Endodermal cell (in vitro differentiated cells): ENCODE results near the gene HTR6. TPM values are rescaled to one million over a fixed set of nuclear protein-coding genes. Genes with fewer than 3 reads are reported as not detected.

ENCODE experiments used
- DNase-seq: peaks from one replicate; pipeline ENCODE4 v3.0.0-alpha.2; 2017
- H3K27ac ChIP-seq: 2 replicates; pipeline ENCODE4 v1.5.1; 2013; ENCODE audit warnings: mild to moderate bottlenecking, low read depth, low read length, moderate library complexity
- H3K27me3 ChIP-seq: 2 replicates; pipeline ENCODE4 v1.6.1; 2013; ENCODE audit warnings: mild to moderate bottlenecking, low read length, moderate library complexity; ENCODE audit not compliant: insufficient read depth, control insufficient read depth, poor library complexity, severe bottlenecking
- H3K36me3 ChIP-seq: 2 replicates; pipeline ENCODE4 v1.7.0; 2013; ENCODE audit warnings: mild to moderate bottlenecking, low read length, moderate library complexity; ENCODE audit not compliant: control insufficient read depth, insufficient read depth
- H3K4me1 ChIP-seq: one replicate; pipeline ENCODE4 v1.7.0; 2013; ENCODE audit warnings: low read length; ENCODE audit not compliant: control insufficient read depth, insufficient read depth
- H3K4me3 ChIP-seq: 2 replicates; pipeline ENCODE4 v1.5.1; 2013; ENCODE audit warnings: mild to moderate bottlenecking, low read length, moderate library complexity
- H3K9ac ChIP-seq: 2 replicates; pipeline ENCODE4 v1.6.1; 2013; ENCODE audit warnings: mild to moderate bottlenecking, low read length, moderate library complexity; ENCODE audit not compliant: poor library complexity, severe bottlenecking; ENCODE audit errors: extremely low read depth
- H3K9me3 ChIP-seq: 2 replicates; pipeline ENCODE4 v1.6.1; 2013; ENCODE audit warnings: mild to moderate bottlenecking, low read length, moderate library complexity; ENCODE audit not compliant: control insufficient read depth
- H3K27ac Mint-ChIP-seq: 2 replicates; pipeline ENCODE4 v1.8.0; 2020; ENCODE audit warnings: mixed read lengths
- H3K27me3 Mint-ChIP-seq: 2 replicates; pipeline ENCODE4 v1.8.0; 2021; ENCODE audit warnings: mild to moderate bottlenecking, mixed read lengths; ENCODE audit not compliant: insufficient read depth
- H3K36me3 Mint-ChIP-seq: 2 replicates; pipeline ENCODE4 v1.8.0; 2020; ENCODE audit warnings: low read depth, mixed read lengths
- H3K4me1 Mint-ChIP-seq: 2 replicates; pipeline ENCODE4 v1.8.0; 2020; ENCODE audit warnings: mixed read lengths
- H3K4me3 Mint-ChIP-seq: 2 replicates; pipeline ENCODE4 v1.8.0; 2020; ENCODE audit warnings: mild to moderate bottlenecking, moderate library complexity, mixed read lengths
- H3K9me3 Mint-ChIP-seq: 2 replicates; pipeline ENCODE4 v1.8.0; 2020; ENCODE audit warnings: mild to moderate bottlenecking, mixed read lengths
- WGBS, 2 experiments: methylation state at CpG; one replicate each; pipeline versions ENCODE4 v1.1.5 to v1.1.7; 2013; ENCODE audit warnings: missing lambda C conversion rate in 2 of 2, mixed read lengths in 1 of 2; ENCODE audit not compliant: insufficient coverage in 1 of 2, insufficient read length in 1 of 2; 5-methylcytosine and 5-hydroxymethylcytosine counted together
- total RNA-seq, 2 donors: library from RNA; stranded (reverse); fragmentation: NEBNext Ultra II Directional in 1 of 2; extraction: Animal tissue kit (Norgen Biotek cat#: 25700) in 1 of 2; gene quantifications; 2 replicates in 1 of 2; 3 replicates in 1 of 2; pipeline ENCODE4 v1.2.1, GENCODE V29; 2021
- TF ChIP-seq, protein P1 (sequence below): fragments of 200-600 bp; sonication (generic); conservative IDR thresholded peaks from 2 replicates; pipeline ENCODE4 v1.5.0; 2021; ENCODE audit warnings: antibody characterized with exemption, mild to moderate bottlenecking

Gene HTR6
- total RNA-seq, 2 donors from 2014 or later: 0.31 TPM; not detected in 1

DNA sequence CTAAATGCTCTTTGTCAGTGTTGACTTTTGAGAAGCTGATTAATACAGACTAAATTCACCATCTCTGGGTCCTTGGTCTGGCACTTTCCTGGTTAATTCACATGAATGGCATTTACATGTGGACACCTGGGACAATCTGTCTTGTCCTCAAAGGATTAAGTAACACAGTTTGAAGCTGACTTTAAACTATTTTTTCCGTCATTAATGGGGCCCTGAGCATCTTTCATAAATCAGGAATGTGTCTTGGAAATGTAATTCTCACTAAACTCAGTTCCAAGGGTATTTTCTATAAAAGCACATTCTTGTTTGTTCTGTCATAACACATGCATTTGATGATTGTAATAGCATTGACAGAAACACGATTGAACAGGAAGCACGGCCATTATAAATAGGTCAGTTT lies 47.3 kb upstream of the HTR6 start:
- Histone ChIP-seq H3K27ac (no peak overlapping the region), H3K4me3 (no peak overlapping the region), H3K36me3 (peaks cover 22% of the 10 kb centered on the region), H3K4me1 (peaks cover 4% of the 10 kb centered on the region), H3K27me3 (no peaks in the 10 kb centered on the region), H3K9ac (no peak overlapping the region), H3K9me3 (no peaks in the 10 kb centered on the region)
- H3K27me3 Mint-ChIP-seq: no peaks in the 10 kb centered on the region
- no peak overlapping the region for H3K4me3 Mint-ChIP-seq
- TF ChIP-seq, protein P1, sequence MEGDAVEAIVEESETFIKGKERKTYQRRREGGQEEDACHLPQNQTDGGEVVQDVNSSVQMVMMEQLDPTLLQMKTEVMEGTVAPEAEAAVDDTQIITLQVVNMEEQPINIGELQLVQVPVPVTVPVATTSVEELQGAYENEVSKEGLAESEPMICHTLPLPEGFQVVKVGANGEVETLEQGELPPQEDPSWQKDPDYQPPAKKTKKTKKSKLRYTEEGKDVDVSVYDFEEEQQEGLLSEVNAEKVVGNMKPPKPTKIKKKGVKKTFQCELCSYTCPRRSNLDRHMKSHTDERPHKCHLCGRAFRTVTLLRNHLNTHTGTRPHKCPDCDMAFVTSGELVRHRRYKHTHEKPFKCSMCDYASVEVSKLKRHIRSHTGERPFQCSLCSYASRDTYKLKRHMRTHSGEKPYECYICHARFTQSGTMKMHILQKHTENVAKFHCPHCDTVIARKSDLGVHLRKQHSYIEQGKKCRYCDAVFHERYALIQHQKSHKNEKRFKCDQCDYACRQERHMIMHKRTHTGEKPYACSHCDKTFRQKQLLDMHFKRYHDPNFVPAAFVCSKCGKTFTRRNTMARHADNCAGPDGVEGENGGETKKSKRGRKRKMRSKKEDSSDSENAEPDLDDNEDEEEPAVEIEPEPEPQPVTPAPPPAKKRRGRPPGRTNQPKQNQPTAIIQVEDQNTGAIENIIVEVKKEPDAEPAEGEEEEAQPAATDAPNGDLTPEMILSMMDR: no peak
- no peak for DNase-seq
- no peaks in the 10 kb centered on the region for H3K9me3 Mint-ChIP-seq
- peaks cover 14% of the 10 kb centered on the region for H3K4me1 Mint-ChIP-seq
- 99 to 100% methylated on average over 1 to 3 of the region's 3 CpGs for WGBS, 2 experiments
- H3K36me3 Mint-ChIP-seq: peaks cover 7% of the 10 kb centered on the region
- peak overlapping the region; percentile 23 for H3K27ac Mint-ChIP-seq

- Mint-ChIP-seq H3K9me3 (no peaks in the 10 kb centered on the region), H3K4me3 (no peak overlapping the region), H3K27ac (no peak overlapping the region), H3K36me3 (peaks cover 15% of the 10 kb centered on the region), H3K27me3 (no peaks in the 10 kb centered on the region), H3K4me1 (peaks cover 14% of the 10 kb centered on the region)
- peaks cover 29% of the 10 kb centered on the region for H3K36me3 ChIP-seq
- WGBS, 2 experiments: 96 to 100% methylated on average over 1 to 3 of the region's 3 CpGs
- TF ChIP-seq, protein P1: no peak
- H3K9me3 ChIP-seq: no peaks in the 10 kb centered on the region
- H3K4me1 ChIP-seq: peaks cover 4% of the 10 kb centered on the region
- no peak overlapping the region for H3K27ac ChIP-seq
- DNase-seq: no peak
- H3K27me3 ChIP-seq: no peaks in the 10 kb centered on the region
- no peak overlapping the region for H3K9ac ChIP-seq
- H3K4me3 ChIP-seq: no peak overlapping the region
Observed at GRCh38 chr1:19618428-19618827, 46.2 kb upstream of the HTR6 start.

GRCh38 chr1:19619697-19620384 lies 44.8 kb upstream of the HTR6 start:
- DNase-seq: no peak
- Mint-ChIP-seq H3K4me1 (peaks cover 14% of the 10 kb centered on the region), H3K36me3 (peaks cover 23% of the 10 kb centered on the region), H3K27me3 (no peaks in the 10 kb centered on the region), H3K27ac (no peak overlapping the region), H3K9me3 (no peaks in the 10 kb centered on the region), H3K4me3 (no peak overlapping the region)
- Histone ChIP-seq H3K9me3 (no peaks in the 10 kb centered on the region), H3K4me3 (no peak overlapping the region), H3K36me3 (peaks cover 39% of the 10 kb centered on the region), H3K27me3 (no peaks in the 10 kb centered on the region), H3K27ac (no peak overlapping the region), H3K4me1 (peaks cover 4% of the 10 kb centered on the region), H3K9ac (no peak overlapping the region)
- TF ChIP-seq, protein P1: no peak
- WGBS, 2 experiments: 85 to 100% methylated on average over 2 to 3 of the region's 3 CpGs
